GM18519 (cell line): ENCODE measurements around the gene TXK.
"Not testable (repeated sequence)": the region's sequence is repeated elsewhere in the genome, so short reads cannot be mapped to it uniquely, and the experiment has no call there.

Experiments
- ATAC-seq: cut with Tn5 transposase; IDR thresholded peaks from one replicate; pipeline ENCODE4 v1.9.1; 2021; ENCODE audit warnings: mild to moderate bottlenecking, moderate library complexity; ENCODE audit not compliant: unreplicated experiment, low FRiP score

The TXK gene

GRCh38 chr4:48134081-48134480 is at the start of gene TXK:
Gene TXK, minus strand, starts transcription at chr4:48134250. Its CDS starts 80 bp downstream, at chr4:48134170.
- ATAC-seq: no peak

DNA sequence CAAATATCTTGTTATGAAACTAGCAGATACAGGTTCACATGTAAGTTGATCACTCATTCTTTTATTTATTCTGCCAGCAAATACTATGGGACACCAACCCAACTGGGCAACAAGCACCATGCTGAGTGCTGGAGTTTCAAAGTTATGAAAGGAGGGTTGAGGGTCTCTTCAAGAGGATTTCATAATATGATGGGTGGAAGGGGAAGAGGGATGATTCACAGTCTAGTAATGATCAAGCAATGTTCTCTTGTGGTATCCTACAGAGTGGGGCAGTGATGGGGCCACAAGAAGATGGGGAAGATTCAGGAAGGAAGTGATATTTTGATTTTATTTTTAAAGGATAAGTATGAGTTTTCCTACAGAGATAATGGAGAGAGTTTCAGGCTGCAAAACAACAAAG is 46.2 kb upstream of the TXK start:
- no peak for ATAC-seq

DNA sequence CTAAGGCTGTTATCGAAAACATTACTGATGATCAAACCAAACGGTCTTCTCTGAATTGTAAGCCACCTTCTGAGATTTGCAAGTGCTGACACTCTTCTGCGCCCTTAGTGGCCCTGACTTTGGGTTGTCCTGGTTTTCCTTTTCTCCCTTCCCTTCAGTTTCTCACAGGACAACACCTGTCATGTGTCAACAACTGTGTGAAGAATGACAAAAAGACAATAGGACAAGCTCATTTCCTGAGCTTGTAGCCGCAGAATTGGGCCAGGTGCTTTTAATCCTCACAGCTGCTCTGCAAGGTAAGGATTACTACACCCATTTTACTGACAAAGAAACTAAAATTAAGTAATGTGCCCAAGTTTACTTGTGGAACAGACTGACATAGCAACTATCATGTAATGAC is 44.9 kb upstream of the TXK start:
- no peak for ATAC-seq

- ATAC-seq: no peak
Measured at GRCh38 chr4:48175806-48176205, 41.8 kb upstream of the TXK start.

DNA sequence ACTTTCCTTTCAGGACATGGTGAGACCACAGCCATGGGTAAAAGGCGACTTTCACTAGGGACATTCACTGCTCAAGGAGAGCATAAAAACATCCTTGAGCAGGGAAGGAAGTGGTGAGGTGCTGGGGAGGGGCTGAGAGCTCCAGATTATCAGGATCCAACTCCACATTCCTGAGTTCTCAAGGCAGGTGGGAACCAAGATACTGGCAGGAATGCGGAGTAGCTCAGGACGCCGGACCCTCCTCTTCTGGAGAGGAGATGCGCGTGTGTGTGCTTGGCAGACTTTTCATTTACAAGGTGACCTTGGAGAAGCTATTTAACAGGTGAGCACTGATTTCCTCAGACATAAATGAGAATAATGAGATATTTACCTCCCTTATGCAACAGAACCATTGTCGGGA is 41.3 kb upstream of the TXK start:
- no peak for ATAC-seq

- no peak for ATAC-seq
Measured at GRCh38 chr4:48173056-48173991, 39.3 kb upstream of the TXK start.

- ATAC-seq: no peak
Measured at GRCh38 chr4:48172651-48173050, 38.6 kb upstream of the TXK start.

DNA sequence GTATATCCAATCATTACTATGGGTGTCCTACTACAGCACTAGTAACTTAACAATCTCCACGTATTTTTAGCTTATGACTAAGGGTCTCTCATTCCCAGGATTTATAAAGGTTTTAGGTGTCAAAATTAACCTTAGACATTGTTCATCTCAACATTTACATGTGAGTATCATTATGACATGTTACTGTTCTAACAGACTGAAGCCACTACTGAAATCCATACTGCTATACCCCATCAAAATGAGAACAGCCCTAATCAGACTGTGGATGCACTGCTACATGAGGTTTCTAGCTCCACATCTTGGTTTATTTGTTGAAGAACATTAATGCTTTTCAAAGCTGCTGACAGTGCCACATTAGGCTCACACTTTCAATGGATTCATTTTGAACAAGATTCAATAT is 35.6 kb upstream of the TXK start:
- no peak for ATAC-seq

DNA sequence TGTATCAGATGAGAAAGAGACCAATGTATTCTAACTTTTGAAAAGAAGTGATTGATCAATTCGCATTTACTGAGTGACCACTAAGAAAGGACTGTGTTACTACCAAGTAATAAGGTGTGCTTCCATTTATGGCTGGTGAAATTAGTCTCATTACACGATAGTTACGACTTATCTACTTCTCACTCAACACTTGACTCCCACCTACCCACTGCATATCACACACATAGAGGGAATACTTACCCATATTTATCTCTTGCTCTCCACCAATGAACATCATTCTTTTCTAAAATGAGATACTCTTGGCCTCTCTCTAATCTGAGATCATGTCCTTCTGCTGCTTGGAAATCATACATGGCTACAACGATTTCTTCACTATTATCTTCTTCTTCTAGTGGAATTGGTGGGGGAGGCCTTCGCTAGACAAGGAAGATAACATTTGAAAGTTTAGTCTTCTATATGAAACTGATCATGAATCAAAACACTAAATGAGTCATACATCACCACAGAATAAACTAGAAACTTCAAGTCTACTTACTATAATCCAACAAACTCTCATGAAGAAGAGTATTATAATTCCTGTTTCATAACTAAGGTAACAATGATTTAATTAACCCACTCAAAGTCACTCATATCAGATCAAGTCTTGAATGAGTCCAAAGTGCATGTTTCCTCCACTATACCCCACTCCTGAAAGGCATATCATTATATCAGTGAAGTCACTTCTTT is 33.7 kb upstream of the TXK start:
- ATAC-seq: no peak

DNA sequence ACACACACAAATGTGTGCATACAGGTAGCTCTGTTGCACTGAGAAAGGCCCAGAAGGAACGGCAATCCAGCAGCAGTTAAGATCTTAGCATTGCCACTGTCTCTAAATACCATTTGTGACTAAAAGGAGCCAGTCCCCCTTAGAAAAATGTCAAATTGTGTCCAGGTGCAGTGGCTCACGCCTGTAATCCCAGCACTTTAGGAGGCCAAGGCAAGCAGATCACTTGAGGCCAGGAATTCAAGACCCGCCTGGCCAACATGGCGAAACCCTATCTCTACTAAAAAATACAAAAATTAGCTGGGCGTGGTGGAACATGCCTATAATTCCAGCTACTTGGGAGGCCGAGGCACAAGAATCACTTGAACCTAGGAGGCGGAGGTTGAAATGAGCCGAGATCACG is 30.5 kb upstream of the TXK start:
- ATAC-seq: not testable (repeated sequence)

GRCh38 chr4:48163746-48164145 is 29.7 kb upstream of the TXK start:
- no peak for ATAC-seq

GRCh38 chr4:48162162-48162561 is 28.1 kb upstream of the TXK start:
- no peak for ATAC-seq

GRCh38 chr4:48157271-48157670 is 23.2 kb upstream of the TXK start:
- no peak for ATAC-seq

GRCh38 chr4:48156423-48156822 is 22.4 kb upstream of the TXK start:
- ATAC-seq: no peak

DNA sequence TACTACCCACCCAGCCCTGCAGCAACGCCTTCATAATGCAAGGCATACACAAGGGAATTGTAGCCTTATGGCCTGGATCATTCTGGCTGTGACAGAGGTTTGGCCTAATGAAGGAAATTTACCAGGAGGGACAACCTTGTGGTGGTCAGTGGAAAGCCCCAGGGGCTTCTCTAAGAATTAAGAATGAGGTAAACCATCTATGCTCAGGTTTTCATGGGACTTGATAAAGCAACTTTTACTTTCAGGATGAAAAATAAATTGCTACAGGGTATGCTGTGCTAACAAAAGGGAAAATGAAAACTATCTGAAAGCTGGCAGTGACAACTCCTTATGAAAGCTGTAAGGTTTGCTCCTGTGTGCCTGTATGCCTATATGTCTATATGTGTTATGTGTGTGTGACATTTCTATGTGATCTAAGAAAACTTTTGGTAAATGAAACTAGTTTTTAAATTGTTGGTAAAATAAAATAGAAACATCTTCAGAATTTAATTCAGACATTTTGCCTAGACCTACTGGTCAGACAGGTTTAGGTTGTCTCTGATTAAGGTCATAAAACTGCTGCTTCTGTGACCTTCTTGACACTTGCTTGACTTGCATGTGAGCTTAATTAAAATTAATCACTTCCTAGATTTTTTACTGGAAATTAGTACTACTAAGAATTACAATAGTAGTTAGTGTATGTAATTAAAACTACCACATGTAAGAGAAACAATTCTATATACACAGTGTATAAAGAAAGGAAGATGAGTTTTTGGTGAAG is 19.9 kb upstream of the TXK start:
- no peak for ATAC-seq

DNA sequence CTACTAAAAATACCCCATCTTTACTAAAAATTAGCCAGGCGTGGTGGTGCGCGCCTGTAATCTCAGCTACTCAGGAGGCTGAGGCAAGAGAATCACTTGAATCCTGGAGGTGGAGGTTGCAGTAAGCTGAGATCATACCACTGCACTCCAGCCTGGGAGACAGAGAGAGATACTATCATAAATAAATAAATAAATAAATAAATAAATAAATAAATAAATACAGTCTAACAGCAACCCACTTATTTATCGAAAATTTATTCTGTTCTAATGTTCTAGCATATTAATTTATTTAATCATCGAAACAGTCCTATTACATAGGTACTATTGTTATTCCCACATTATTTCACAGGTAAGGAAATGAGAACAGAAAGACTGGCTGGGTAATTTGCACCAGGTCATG is 18.2 kb upstream of the TXK start:
- ATAC-seq: no peak

DNA sequence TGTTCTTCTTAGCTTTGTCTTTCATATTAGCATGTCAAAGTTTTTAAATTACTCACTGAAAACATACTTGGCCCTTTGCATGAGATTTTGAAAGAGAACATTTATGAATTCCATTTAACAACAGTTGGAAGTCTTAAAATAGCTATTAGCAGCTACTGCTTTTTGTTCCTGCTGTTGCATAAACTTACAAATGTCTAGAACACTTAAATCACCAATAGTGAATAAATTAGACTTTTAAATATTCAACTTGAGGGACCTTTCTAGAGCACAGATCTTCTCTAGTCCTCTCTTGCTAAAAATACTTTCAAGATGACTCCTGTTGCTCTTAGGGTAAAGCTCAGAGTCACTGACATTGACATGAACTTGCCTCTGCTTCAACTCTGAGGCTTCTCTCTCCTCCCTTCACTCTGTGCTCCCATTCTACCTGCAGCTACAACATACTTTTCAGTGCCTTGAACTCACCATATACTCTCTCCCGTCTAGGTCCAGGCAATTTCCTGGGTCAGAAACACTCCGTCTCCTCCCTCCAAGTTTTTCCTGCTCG is 15.8 kb upstream of the TXK start:
- ATAC-seq: no peak

GRCh38 chr4:48147621-48148020 is 13.6 kb upstream of the TXK start:
- ATAC-seq: no peak

DNA sequence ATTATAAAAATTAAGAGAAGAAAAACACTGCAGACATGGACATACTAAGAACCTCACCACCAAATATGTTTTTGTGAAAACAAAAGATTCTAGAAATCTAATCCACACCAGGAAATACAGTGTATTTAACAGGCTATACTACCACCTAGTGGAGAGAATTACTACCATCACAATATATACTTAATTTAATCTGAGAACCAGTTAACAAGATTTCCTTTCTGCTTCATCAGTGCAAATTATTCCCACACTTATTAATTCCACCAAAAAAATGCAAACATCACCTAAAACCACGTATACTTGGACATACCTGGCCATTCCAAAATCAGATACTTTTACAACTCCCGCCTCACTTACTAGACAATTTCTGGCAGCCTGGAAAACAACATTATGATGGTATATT is 7.0 kb upstream of the TXK start:
- ATAC-seq: no peak

DNA sequence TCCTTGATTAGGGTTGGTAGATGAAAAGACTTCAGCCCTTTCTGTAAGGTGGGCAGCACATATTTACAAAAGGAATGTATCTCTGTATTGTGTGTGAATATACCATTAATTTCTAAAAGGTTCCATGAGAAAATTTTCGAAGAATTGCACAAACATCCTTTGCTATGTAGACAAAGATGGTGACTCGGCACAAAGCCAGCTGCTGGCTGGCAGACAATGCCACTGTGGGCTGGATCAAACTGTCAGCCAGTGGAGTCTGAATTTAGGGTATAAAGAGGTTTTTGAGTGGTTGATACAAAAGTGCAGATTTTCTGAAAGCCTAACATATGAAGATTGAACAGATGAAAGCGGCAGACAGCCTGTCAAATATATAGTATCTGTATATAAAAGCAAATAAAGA is 5.6 kb upstream of the TXK start:
- no peak for ATAC-seq

DNA sequence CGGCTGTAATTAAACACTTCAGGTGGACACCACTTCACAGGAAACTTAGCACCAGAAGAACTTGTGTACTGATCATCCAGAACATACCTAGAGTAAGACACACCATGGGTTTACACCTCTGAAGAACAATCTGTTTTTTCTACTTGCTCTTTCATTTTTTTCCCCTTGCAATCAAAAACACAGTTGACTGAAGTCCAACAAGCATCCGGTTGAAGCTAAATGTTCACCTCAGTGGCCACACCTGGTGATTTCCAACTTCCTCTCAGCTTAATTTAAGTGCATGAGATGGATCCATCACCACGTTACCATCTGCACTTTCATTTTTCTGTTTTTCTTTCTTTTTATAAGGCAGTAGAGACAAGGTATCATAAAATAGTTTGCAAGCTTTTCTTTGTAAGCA is 4.9 kb upstream of the TXK start:
- ATAC-seq: peak; percentile 75
